Neural crest cell (in vitro differentiated cells): Measurements from ENCODE around the gene MPRIP. TPM values are rescaled to one million over a fixed set of nuclear protein-coding genes. Genes with fewer than 3 reads are reported as not detected.

ENCODE experiments used
- DNase-seq: peaks from one replicate; pipeline ENCODE4 v3.0.0; 2021; ENCODE audit warnings: low read depth, mixed read lengths, low spot score
- H3K27ac Mint-ChIP-seq: one replicate; pipeline ENCODE4 v1.8.0; 2021; ENCODE audit warnings: mild to moderate bottlenecking, mixed read lengths; ENCODE audit not compliant: unreplicated experiment
- H3K27me3 Mint-ChIP-seq: 2 replicates; pipeline ENCODE4 v1.8.0; 2021; ENCODE audit warnings: low read depth, mild to moderate bottlenecking, mixed read lengths
- H3K36me3 Mint-ChIP-seq: 2 replicates; pipeline ENCODE4 v1.8.0; 2021; ENCODE audit warnings: low read depth, mild to moderate bottlenecking, mixed read lengths
- H3K4me1 Mint-ChIP-seq: 2 replicates; pipeline ENCODE4 v1.8.0; 2021; ENCODE audit warnings: mixed read lengths
- H3K4me3 Mint-ChIP-seq: one replicate; pipeline ENCODE4 v1.8.0; 2021; ENCODE audit warnings: mild to moderate bottlenecking, mixed read lengths
- H3K9me3 Mint-ChIP-seq: 2 replicates; pipeline ENCODE4 v1.8.0; 2021; ENCODE audit warnings: mixed read lengths
- total RNA-seq: library from RNA; stranded (reverse); gene quantifications from 2 replicates; pipeline ENCODE4 v1.2.1, GENCODE V29; 2021
- TF ChIP-seq, protein P1 (sequence below): fragments of 200-600 bp; sonication (generic); conservative IDR thresholded peaks from 2 replicates; pipeline ENCODE4 v1.5.0; 2021; ENCODE audit warnings: antibody characterized with exemption, mild to moderate bottlenecking

The MPRIP gene
- total RNA-seq, 1 donor from 2014 or later: 241 TPM

GRCh38 chr17:17220529-17220928 lies 178.3 kb downstream of the MPRIP start:
- DNase-seq: no peak

DNA sequence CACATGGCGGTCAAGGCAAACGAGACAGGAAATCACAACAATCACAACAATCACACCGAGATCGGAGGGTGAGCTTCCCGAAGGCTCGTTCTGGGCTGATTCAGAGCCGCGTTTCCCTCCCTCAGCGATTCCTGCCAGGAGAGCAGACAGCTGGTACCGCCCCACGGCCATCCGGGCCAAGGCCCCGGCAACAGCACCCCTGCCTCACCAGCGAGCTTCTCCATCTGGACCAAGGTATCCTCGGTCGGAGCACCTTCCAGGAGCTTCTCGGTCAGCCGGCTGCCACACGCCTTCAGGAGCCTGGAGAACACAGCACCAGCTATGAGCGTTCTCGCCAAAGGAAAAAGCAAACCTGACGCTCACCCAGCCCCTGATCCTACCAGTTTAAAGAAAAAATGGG lies 179.1 kb downstream of the MPRIP start:
- H3K9me3 Mint-ChIP-seq: no peaks in the 10 kb centered on the region
- H3K27me3 Mint-ChIP-seq: no peaks in the 10 kb centered on the region
- TF ChIP-seq, protein P1, sequence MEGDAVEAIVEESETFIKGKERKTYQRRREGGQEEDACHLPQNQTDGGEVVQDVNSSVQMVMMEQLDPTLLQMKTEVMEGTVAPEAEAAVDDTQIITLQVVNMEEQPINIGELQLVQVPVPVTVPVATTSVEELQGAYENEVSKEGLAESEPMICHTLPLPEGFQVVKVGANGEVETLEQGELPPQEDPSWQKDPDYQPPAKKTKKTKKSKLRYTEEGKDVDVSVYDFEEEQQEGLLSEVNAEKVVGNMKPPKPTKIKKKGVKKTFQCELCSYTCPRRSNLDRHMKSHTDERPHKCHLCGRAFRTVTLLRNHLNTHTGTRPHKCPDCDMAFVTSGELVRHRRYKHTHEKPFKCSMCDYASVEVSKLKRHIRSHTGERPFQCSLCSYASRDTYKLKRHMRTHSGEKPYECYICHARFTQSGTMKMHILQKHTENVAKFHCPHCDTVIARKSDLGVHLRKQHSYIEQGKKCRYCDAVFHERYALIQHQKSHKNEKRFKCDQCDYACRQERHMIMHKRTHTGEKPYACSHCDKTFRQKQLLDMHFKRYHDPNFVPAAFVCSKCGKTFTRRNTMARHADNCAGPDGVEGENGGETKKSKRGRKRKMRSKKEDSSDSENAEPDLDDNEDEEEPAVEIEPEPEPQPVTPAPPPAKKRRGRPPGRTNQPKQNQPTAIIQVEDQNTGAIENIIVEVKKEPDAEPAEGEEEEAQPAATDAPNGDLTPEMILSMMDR: no peak
- peaks cover 23% of the 10 kb centered on the region for H3K36me3 Mint-ChIP-seq
- H3K27ac Mint-ChIP-seq: no peak overlapping the region
- no peak for DNase-seq
- no peak overlapping the region for H3K4me3 Mint-ChIP-seq
- H3K4me1 Mint-ChIP-seq: no peaks in the 10 kb centered on the region

More at GRCh38 chr17:17220529-17220928, 178.3 kb downstream of the MPRIP start:
- H3K9me3 Mint-ChIP-seq: no peaks in the 10 kb centered on the region
- H3K36me3 Mint-ChIP-seq: peaks cover 23% of the 10 kb centered on the region
- H3K27ac Mint-ChIP-seq: no peak overlapping the region
- H3K4me3 Mint-ChIP-seq: no peak overlapping the region
- no peaks in the 10 kb centered on the region for H3K27me3 Mint-ChIP-seq
- H3K4me1 Mint-ChIP-seq: no peaks in the 10 kb centered on the region
- TF ChIP-seq, protein P1: no peak

- Mint-ChIP-seq H3K36me3 (peaks cover 13% of the 10 kb centered on the region), H3K4me3 (no peak overlapping the region), H3K9me3 (no peaks in the 10 kb centered on the region), H3K27ac (no peak overlapping the region), H3K4me1 (no peaks in the 10 kb centered on the region), H3K27me3 (no peaks in the 10 kb centered on the region)
- TF ChIP-seq, protein P1: no peak
- DNase-seq: no peak
Observed at GRCh38 chr17:17223736-17224135, 181.5 kb downstream of the MPRIP start.

DNA sequence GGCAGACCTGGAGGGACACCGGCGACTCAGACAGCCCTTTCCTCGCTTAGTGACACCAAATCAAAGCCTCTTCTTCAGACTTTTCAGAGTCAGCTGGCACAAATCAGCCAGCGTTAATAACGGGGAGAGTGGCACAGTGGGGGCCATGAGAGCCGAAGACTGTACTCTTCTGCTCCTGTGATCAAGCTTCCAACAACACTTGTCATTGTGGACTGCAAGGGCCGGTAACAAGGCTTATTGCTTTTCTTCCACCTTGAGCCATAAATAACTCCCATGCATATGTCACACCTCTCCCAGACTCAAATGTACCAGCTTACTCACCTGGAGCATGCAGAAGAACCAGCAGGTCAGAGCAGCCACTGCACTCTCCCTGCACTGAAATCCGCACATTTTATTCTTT lies 181.9 kb downstream of the MPRIP start:
- H3K4me3 Mint-ChIP-seq: no peak overlapping the region
- H3K27ac Mint-ChIP-seq: no peak overlapping the region
- H3K4me1 Mint-ChIP-seq: no peaks in the 10 kb centered on the region
- no peak for DNase-seq
- H3K27me3 Mint-ChIP-seq: no peaks in the 10 kb centered on the region
- H3K9me3 Mint-ChIP-seq: no peaks in the 10 kb centered on the region
- peaks cover 13% of the 10 kb centered on the region for H3K36me3 Mint-ChIP-seq
- TF ChIP-seq, protein P1: no peak

- peaks cover 8% of the 10 kb centered on the region for H3K36me3 Mint-ChIP-seq
- DNase-seq: no peak
- no peaks in the 10 kb centered on the region for H3K27me3 Mint-ChIP-seq
- H3K4me1 Mint-ChIP-seq: no peaks in the 10 kb centered on the region
- no peaks in the 10 kb centered on the region for H3K9me3 Mint-ChIP-seq
- TF ChIP-seq, protein P1: no peak
- H3K27ac Mint-ChIP-seq: no peak overlapping the region
- H3K4me3 Mint-ChIP-seq: no peak overlapping the region
Observed at GRCh38 chr17:17225901-17226300, 183.6 kb downstream of the MPRIP start.
